Neuronal stem cell (in vitro differentiated cells): ENCODE measurements around the gene PNCK.

Experiments
- DNase-seq: peaks from one replicate; pipeline ENCODE4 v3.0.0-alpha.2; 2013; ENCODE audit warnings: low spot score
- H2AFZ ChIP-seq: one replicate; pipeline ENCODE4 v1.6.1; 2013; ENCODE audit warnings: mild to moderate bottlenecking, low read length, inconsistent platforms
- H2AK5ac ChIP-seq: 2 replicates; pipeline ENCODE4 v1.6.1; 2013; ENCODE audit warnings: low read depth, mild to moderate bottlenecking, inconsistent platforms, low read length, moderate library complexity, mixed read lengths
- H2BK120ac ChIP-seq: 2 replicates; pipeline ENCODE4 v1.6.1; 2013; ENCODE audit warnings: low read depth, mild to moderate bottlenecking, inconsistent platforms, low read length, moderate library complexity, mixed read lengths
- H2BK12ac ChIP-seq: one replicate; pipeline ENCODE4 v1.6.1; 2013; ENCODE audit warnings: low read length, inconsistent platforms
- H2BK15ac ChIP-seq: 2 replicates; pipeline ENCODE4 v1.6.1; 2013; ENCODE audit warnings: mild to moderate bottlenecking, low read length, inconsistent platforms, mixed read lengths
- H2BK5ac ChIP-seq: one replicate; pipeline ENCODE4 v1.6.1; 2013; ENCODE audit warnings: inconsistent platforms, mild to moderate bottlenecking, low read length, moderate library complexity
- H3K14ac ChIP-seq: one replicate; pipeline ENCODE4 v1.6.1; 2013; ENCODE audit warnings: low read length, inconsistent platforms
- H3K18ac ChIP-seq: 2 replicates; pipeline ENCODE4 v1.6.1; 2013; ENCODE audit warnings: low read length, inconsistent platforms
- H3K23ac ChIP-seq: 2 replicates; pipeline ENCODE4 v1.6.1; 2013; ENCODE audit warnings: low read depth, mild to moderate bottlenecking, mixed read lengths, low read length, inconsistent platforms; ENCODE audit not compliant: poor library complexity
- H3K27ac ChIP-seq: replicated peaks from 3 replicates; pipeline ENCODE4 v1.5.1; 2013; ENCODE audit warnings: low read length, inconsistent platforms
- H3K27me3 ChIP-seq, 3 experiments: 2 replicates each; pipeline ENCODE4 v1.6.1; 2013; ENCODE audit warnings: low read length in 3 of 3, mild to moderate bottlenecking in 2 of 3, inconsistent platforms in 1 of 3, low read depth in 1 of 3, mixed read lengths in 1 of 3, moderate library complexity in 1 of 3; ENCODE audit not compliant: control insufficient read depth in 3 of 3, insufficient read depth in 3 of 3
- H3K36me3 ChIP-seq, 2 donors: replicated peaks in 1 of 2; 2 replicates each; pipeline ENCODE4 v1.6.1; 2013; ENCODE audit warnings: low read length in 2 of 2; ENCODE audit not compliant: control insufficient read depth in 2 of 2, insufficient read depth in 2 of 2
- H3K4ac ChIP-seq: 2 replicates; pipeline ENCODE4 v1.6.1; 2013; ENCODE audit warnings: inconsistent platforms, mild to moderate bottlenecking, low read length, moderate library complexity
- H3K4me1 ChIP-seq, 2 donors: 1 replicate in 1 of 2; 2 replicates in 1 of 2; pipeline ENCODE4 v1.6.1; 2013; ENCODE audit warnings: low read length in 2 of 2, low read depth in 1 of 2; ENCODE audit not compliant: control insufficient read depth in 2 of 2, insufficient read depth in 1 of 2
- H3K4me2 ChIP-seq: one replicate; pipeline ENCODE4 v1.6.1; 2013; ENCODE audit warnings: mild to moderate bottlenecking, low read length, inconsistent platforms; ENCODE audit not compliant: insufficient read depth, poor library complexity, severe bottlenecking
- H3K4me3 ChIP-seq, 2 donors: 2 replicates each; pipeline ENCODE4 v1.5.1; 2013; ENCODE audit warnings: low read length in 2 of 2, mild to moderate bottlenecking in 2 of 2, inconsistent platforms in 1 of 2, moderate library complexity in 1 of 2
- H3K79me1 ChIP-seq: one replicate; pipeline ENCODE4 v1.6.1; 2013; ENCODE audit warnings: low read depth, mild to moderate bottlenecking, inconsistent platforms, low read length, moderate library complexity
- H3K9ac ChIP-seq: one replicate; pipeline ENCODE4 v1.6.1; 2013; ENCODE audit warnings: mild to moderate bottlenecking, low read depth, low read length, inconsistent platforms; ENCODE audit not compliant: poor library complexity
- H3K9me3 ChIP-seq, 2 donors: replicated peaks in 1 of 2; 2 replicates each; pipeline versions ENCODE3 to v1.6.1; 2013; ENCODE audit warnings: low read length in 2 of 2, mild to moderate bottlenecking in 2 of 2, inconsistent platforms in 1 of 2, low read depth in 1 of 2, mixed read lengths in 1 of 2, moderate library complexity in 1 of 2; ENCODE audit not compliant: control insufficient read depth in 2 of 2, insufficient read depth in 1 of 2
- H4K8ac ChIP-seq: one replicate; pipeline ENCODE4 v1.6.1; 2013; ENCODE audit warnings: low read depth, mild to moderate bottlenecking, inconsistent platforms, low read length, moderate library complexity
- H4K91ac ChIP-seq: one replicate; pipeline ENCODE4 v1.6.1; 2013; ENCODE audit warnings: low read length, low read depth, mild to moderate bottlenecking, inconsistent platforms; ENCODE audit not compliant: poor library complexity
- WGBS, 2 donors: extraction: QIAGEN DNeasy Blood & Tissue Kit; methylation state at CpG; one replicate each; pipeline ENCODE4 v1.1.7; 2013; ENCODE audit warnings: missing lambda C conversion rate in 2 of 2, mixed read lengths in 1 of 2; ENCODE audit not compliant: insufficient read length in 2 of 2, insufficient replicate concordance in 1 of 2; ENCODE audit errors: extremely low coverage in 2 of 2; 5-methylcytosine and 5-hydroxymethylcytosine counted together

The PNCK gene

GRCh38 chrX:153645921-153646488, 27.6 kb downstream of the PNCK start:
- no peak overlapping the region for H3K4me3 ChIP-seq
- H2AFZ ChIP-seq, result no peak overlapping the region
- no peak overlapping the region for H2BK15ac ChIP-seq
- no peaks in the 10 kb centered on the region for H3K79me1 ChIP-seq
- H3K4me2 ChIP-seq, result no peak overlapping the region
- no peak overlapping the region for H4K91ac ChIP-seq
- DNase-seq, result no peak
- H4K8ac ChIP-seq, result no peak overlapping the region
- no CpG with 5 or more reads among the region's 10 CpGs for WGBS, 2 donors
- H3K18ac ChIP-seq, result no peak overlapping the region
- peaks cover 11 to 16% of the 10 kb centered on the region in 2 donors for H3K4me1 ChIP-seq
- no peak overlapping the region for H3K27ac ChIP-seq
- no peak overlapping the region for H3K9ac ChIP-seq
- H3K23ac ChIP-seq, result no peak overlapping the region
- no peaks in the 10 kb centered on the region for H3K9me3 ChIP-seq
- H2BK5ac ChIP-seq, result no peak overlapping the region
- no peak overlapping the region for H2AK5ac ChIP-seq
- H3K4ac ChIP-seq, result no peak overlapping the region
- H2BK120ac ChIP-seq, result no peak overlapping the region
- H3K27me3 ChIP-seq, result peaks cover 7 to 74% (median 64%) of the 10 kb centered on the region in 3 experiments
- H2BK12ac ChIP-seq, result no peak overlapping the region
- no peak overlapping the region for H3K14ac ChIP-seq
- no peaks in the 10 kb centered on the region for H3K36me3 ChIP-seq

DNA sequence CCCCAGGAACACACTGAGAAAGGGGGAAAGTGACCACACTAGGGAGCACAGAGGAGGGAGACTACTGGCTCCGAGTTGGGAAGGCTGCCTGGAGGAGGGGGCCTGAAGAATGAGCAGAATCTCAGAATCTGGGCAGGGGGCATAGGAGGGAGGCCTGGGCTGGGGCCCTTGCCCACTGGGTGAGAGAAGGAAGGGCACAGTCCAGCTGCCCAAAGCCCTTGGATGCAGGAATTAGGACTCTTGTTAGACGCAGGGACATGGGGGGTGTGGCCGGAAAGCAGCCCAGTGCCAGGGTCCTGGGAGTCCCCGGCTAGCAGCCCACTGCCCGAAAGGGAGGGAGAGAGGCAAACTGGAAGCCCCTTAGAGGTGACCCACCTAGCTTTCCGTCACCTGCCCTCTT, 28.5 kb downstream of the PNCK start:
- H2BK120ac ChIP-seq, result no peak overlapping the region
- H2BK5ac ChIP-seq, result no peak overlapping the region
- H3K4ac ChIP-seq, result no peak overlapping the region
- H3K18ac ChIP-seq, result no peak overlapping the region
- H3K4me2 ChIP-seq, result no peak overlapping the region
- no peak overlapping the region for H3K4me3 ChIP-seq
- no peaks in the 10 kb centered on the region for H3K79me1 ChIP-seq
- H3K4me1 ChIP-seq, result peaks cover 14 to 16% of the 10 kb centered on the region in 2 donors
- no peak overlapping the region for H3K27ac ChIP-seq
- no peak overlapping the region for H2AK5ac ChIP-seq
- peak overlapping the region; percentile 73 for H2AFZ ChIP-seq
- H3K14ac ChIP-seq, result no peak overlapping the region
- H3K9ac ChIP-seq, result no peak overlapping the region
- WGBS, 2 donors, result no CpG with 5 or more reads among the region's 6 CpGs
- H2BK12ac ChIP-seq, result no peak overlapping the region
- no peak overlapping the region for H2BK15ac ChIP-seq
- no peak overlapping the region for H3K23ac ChIP-seq
- H3K9me3 ChIP-seq, result no peaks in the 10 kb centered on the region
- DNase-seq, result no peak
- no peaks in the 10 kb centered on the region for H3K36me3 ChIP-seq
- H3K27me3 ChIP-seq, result peaks cover 7 to 82% (median 64%) of the 10 kb centered on the region in 3 experiments
- H4K8ac ChIP-seq, result no peak overlapping the region
- no peak overlapping the region for H4K91ac ChIP-seq

GRCh38 chrX:153644356-153645125, 29.1 kb downstream of the PNCK start:
- Histone ChIP-seq H2AFZ (peak overlapping the region; percentile 73), H3K36me3 (no peaks in the 10 kb centered on the region), H3K14ac (no peak overlapping the region), H3K18ac (peak overlapping the region; percentile 48), H2BK5ac (no peak overlapping the region), H3K23ac (no peak overlapping the region), H2BK120ac (no peak overlapping the region), H3K9me3 (no peaks in the 10 kb centered on the region), H3K27me3 (peaks cover 7 to 88% (median 64%) of the 10 kb centered on the region in 3 experiments), H4K91ac (no peak overlapping the region), H2AK5ac (no peak overlapping the region), H3K27ac (no peak overlapping the region), H3K4me1 (peaks cover 14 to 16% of the 10 kb centered on the region in 2 donors), H3K4me2 (peak overlapping the region; percentile 54), H3K9ac (no peak overlapping the region), H2BK15ac (no peak overlapping the region), H4K8ac (no peak overlapping the region), H3K4me3 (peak overlapping the region; percentile 20 to 64), H3K4ac (no peak overlapping the region), H3K79me1 (no peaks in the 10 kb centered on the region), H2BK12ac (no peak overlapping the region)
- no CpG with 5 or more reads among the region's 46 CpGs for WGBS, 2 donors
- no peak for DNase-seq
